Karpas-422 (cell line): ENCODE measurements around the gene CLECL1. TPM values are rescaled to one million over a fixed set of nuclear protein-coding genes. Genes with fewer than 3 reads are reported as not detected.

Source experiments
- DNase-seq: peaks from one replicate; pipeline ENCODE4 v3.0.0-alpha.2; 2015
- H2AFZ ChIP-seq: fragments of 200-600 bp; sonication (generic); 2 replicates; pipeline ENCODE4 v1.6.1; 2014; ENCODE audit warnings: antibody characterized with exemption, low read length, mixed read lengths
- H3K27ac ChIP-seq: fragments of 200-600 bp; sonication (generic); 2 replicates; pipeline ENCODE4 v1.5.1; 2014; ENCODE audit warnings: mild to moderate bottlenecking, low read length, moderate library complexity
- H3K27me3 ChIP-seq: fragments of 200-600 bp; sonication (generic); 2 replicates; pipeline ENCODE4 v1.6.1; 2014; ENCODE audit warnings: low read length, mixed read lengths
- H3K36me3 ChIP-seq: fragments of 200-600 bp; sonication (generic); 2 replicates; pipeline ENCODE4 v1.6.1; 2014; ENCODE audit warnings: low read length, mixed read lengths; ENCODE audit not compliant: insufficient read depth
- H3K4me1 ChIP-seq: fragments of 200-600 bp; sonication (generic); 2 replicates; pipeline ENCODE4 v1.6.1; 2014; ENCODE audit warnings: mild to moderate bottlenecking, low read length, mixed read lengths
- H3K4me2 ChIP-seq: fragments of 200-600 bp; sonication (generic); 2 replicates; pipeline ENCODE4 v1.6.1; 2014; ENCODE audit warnings: low read length, low read depth, mild to moderate bottlenecking; ENCODE audit not compliant: poor library complexity, severe bottlenecking
- H3K4me3 ChIP-seq: fragments of 200-600 bp; sonication (generic); 2 replicates; pipeline ENCODE4 v1.5.1; 2014; ENCODE audit warnings: mild to moderate bottlenecking, antibody characterized with exemption, low read length, mixed read lengths
- H3K79me2 ChIP-seq: fragments of 200-600 bp; sonication (generic); 2 replicates; pipeline ENCODE4 v1.6.1; 2014; ENCODE audit warnings: mild to moderate bottlenecking, low read length, mixed read lengths
- H3K9ac ChIP-seq: fragments of 200-600 bp; sonication (generic); 2 replicates; pipeline ENCODE4 v1.6.0; 2014; ENCODE audit warnings: low read length
- H3K9me2 ChIP-seq: fragments of 200-600 bp; sonication (generic), shearing (Covaris generic); replicated peaks from 2 replicates; pipeline ENCODE4 v1.6.0; 2014; ENCODE audit warnings: mild to moderate bottlenecking, low read length, moderate library complexity; ENCODE audit not compliant: insufficient read depth
- H3K9me3 ChIP-seq: fragments of 300-700, 200-600 bp; sonication (generic); 2 replicates; pipeline ENCODE4 v1.6.1; 2014; ENCODE audit warnings: low read length, mixed read lengths
- H4K20me1 ChIP-seq: fragments of 200-600 bp; sonication (generic); 2 replicates; pipeline ENCODE4 v1.6.1; 2014; ENCODE audit warnings: mild to moderate bottlenecking, antibody characterized with exemption, low read length, low read depth; ENCODE audit not compliant: insufficient read depth
- total RNA-seq: library from RNA; depleted of rRNA; stranded (reverse); fragments of >200 nt; shearing (Covaris generic); gene quantifications from 2 replicates; pipeline ENCODE4 v1.2.3, GENCODE V29; 2014; ENCODE audit warnings: low replicate concordance

CLECL1 gene
- total RNA-seq, 1 experiment from 2014 or later: 5.6 TPM

GRCh38 chr12:9760699-9761418 is 28.0 kb upstream of the CLECL1 start, which contains the start of gene CD69:
Gene CD69 (minus strand): TSS chr12:9760901. CDS start chr12:9760820, 81 bp downstream.
- peaks cover 4% of the 10 kb centered on the region; the same call in 1 of the 2 replicates for H3K27me3 ChIP-seq
- no peaks in the 10 kb centered on the region for H3K36me3 ChIP-seq
- H3K4me2 ChIP-seq: peak within 1 kb of the TSS; percentile 33
- H3K9ac ChIP-seq: no peak within 1 kb of the TSS
- no peaks in the 10 kb centered on the region for H3K79me2 ChIP-seq
- H4K20me1 ChIP-seq: no peaks in the 10 kb centered on the region
- no peak for DNase-seq
- H2AFZ ChIP-seq: peak within 1 kb of the TSS; percentile 38; the same call in 1 of the 2 replicates
- H3K9me2 ChIP-seq: no peaks in the 10 kb centered on the region
- peak within 1 kb of the TSS; percentile 18; the same call in 1 of the 2 replicates for H3K4me3 ChIP-seq
- peaks cover 44% of the 10 kb centered on the region for H3K4me1 ChIP-seq
- no peak within 1 kb of the TSS for H3K27ac ChIP-seq
- no peaks in the 10 kb centered on the region for H3K9me3 ChIP-seq

- no peak overlapping the region for H2AFZ ChIP-seq
- DNase-seq: no peak
- peaks cover 4% of the 10 kb centered on the region; the same call in 1 of the 2 replicates for H3K27me3 ChIP-seq
- no peak overlapping the region for H3K9ac ChIP-seq
- no peak overlapping the region for H3K27ac ChIP-seq
- peaks cover 40% of the 10 kb centered on the region for H3K4me1 ChIP-seq
- H3K36me3 ChIP-seq: no peaks in the 10 kb centered on the region
- H4K20me1 ChIP-seq: no peaks in the 10 kb centered on the region
- H3K4me3 ChIP-seq: no peak overlapping the region
- H3K79me2 ChIP-seq: no peaks in the 10 kb centered on the region
- no peaks in the 10 kb centered on the region for H3K9me2 ChIP-seq
- no peak overlapping the region for H3K4me2 ChIP-seq
- no peaks in the 10 kb centered on the region for H3K9me3 ChIP-seq
Measured at GRCh38 chr12:9760120-9760519, 27.2 kb upstream of the CLECL1 start.

- Histone ChIP-seq H3K4me2 (no peak overlapping the region), H4K20me1 (no peaks in the 10 kb centered on the region), H3K27ac (no peak overlapping the region), H3K27me3 (peaks cover 4% of the 10 kb centered on the region; the same call in 1 of the 2 replicates), H3K36me3 (no peaks in the 10 kb centered on the region), H2AFZ (no peak overlapping the region), H3K4me1 (peaks cover 35% of the 10 kb centered on the region), H3K9me3 (no peaks in the 10 kb centered on the region), H3K4me3 (no peak overlapping the region), H3K79me2 (no peaks in the 10 kb centered on the region), H3K9me2 (no peaks in the 10 kb centered on the region), H3K9ac (no peak overlapping the region)
- no peak for DNase-seq
Measured at GRCh38 chr12:9759694-9760093, 26.8 kb upstream of the CLECL1 start.

GRCh38 chr12:9758119-9758518 is 25.2 kb upstream of the CLECL1 start:
- H3K9me3 ChIP-seq: no peaks in the 10 kb centered on the region
- H3K4me2 ChIP-seq: peak overlapping the region; percentile 56
- H3K79me2 ChIP-seq: no peaks in the 10 kb centered on the region
- H3K4me3 ChIP-seq: peak overlapping the region; percentile 55
- H3K9ac ChIP-seq: peak overlapping the region; percentile 51
- peaks cover 27% of the 10 kb centered on the region for H3K4me1 ChIP-seq
- H3K27ac ChIP-seq: no peak overlapping the region
- no peaks in the 10 kb centered on the region for H3K36me3 ChIP-seq
- peak overlapping the region; percentile 41; the same call in 1 of the 2 replicates for H2AFZ ChIP-seq
- H4K20me1 ChIP-seq: no peaks in the 10 kb centered on the region
- peaks cover 4% of the 10 kb centered on the region; the same call in 1 of the 2 replicates for H3K27me3 ChIP-seq
- no peaks in the 10 kb centered on the region for H3K9me2 ChIP-seq
- DNase-seq: no peak

GRCh38 chr12:9757433-9758025 is 24.6 kb upstream of the CLECL1 start:
- Histone ChIP-seq H2AFZ (0 out of 2 replicates have a peak overlapping the region, but pooled peaks have one; percentile 41), H3K27ac (no peak overlapping the region), H4K20me1 (no peaks in the 10 kb centered on the region), H3K36me3 (no peaks in the 10 kb centered on the region), H3K79me2 (no peaks in the 10 kb centered on the region), H3K27me3 (peaks cover 4% of the 10 kb centered on the region; the same call in 1 of the 2 replicates), H3K9me2 (no peaks in the 10 kb centered on the region), H3K4me3 (no peak overlapping the region), H3K9me3 (no peaks in the 10 kb centered on the region), H3K4me1 (peaks cover 27% of the 10 kb centered on the region), H3K9ac (no peak overlapping the region), H3K4me2 (peak overlapping the region; percentile 56)
- DNase-seq: no peak

GRCh38 chr12:9756706-9757105 is 23.8 kb upstream of the CLECL1 start:
- H3K4me1 ChIP-seq: peaks cover 27% of the 10 kb centered on the region

GRCh38 chr12:9756170-9756569 is 23.3 kb upstream of the CLECL1 start:
- H3K4me3 ChIP-seq: no peak overlapping the region
- H4K20me1 ChIP-seq: no peaks in the 10 kb centered on the region
- no peaks in the 10 kb centered on the region for H3K79me2 ChIP-seq
- H3K4me1 ChIP-seq: peaks cover 27% of the 10 kb centered on the region
- no peak for DNase-seq
- 0 out of 2 replicates have a peak, but pooled peaks cover 4% of the 10 kb centered on the region for H3K27me3 ChIP-seq
- H3K9me3 ChIP-seq: no peaks in the 10 kb centered on the region
- no peak overlapping the region for H3K9ac ChIP-seq
- H2AFZ ChIP-seq: no peak overlapping the region
- H3K9me2 ChIP-seq: no peaks in the 10 kb centered on the region
- H3K4me2 ChIP-seq: no peak overlapping the region
- no peaks in the 10 kb centered on the region for H3K36me3 ChIP-seq
- H3K27ac ChIP-seq: no peak overlapping the region

More at GRCh38 chr12:9756706-9757105, 23.8 kb upstream of the CLECL1 start:
- no peak overlapping the region for H3K4me2 ChIP-seq
- H3K9ac ChIP-seq: no peak overlapping the region
- no peak overlapping the region for H3K4me3 ChIP-seq
- no peaks in the 10 kb centered on the region for H4K20me1 ChIP-seq
- H3K79me2 ChIP-seq: no peaks in the 10 kb centered on the region
- no peaks in the 10 kb centered on the region for H3K36me3 ChIP-seq
- H3K9me2 ChIP-seq: no peaks in the 10 kb centered on the region
- no peak overlapping the region for H2AFZ ChIP-seq
- DNase-seq: no peak
- H3K27ac ChIP-seq: no peak overlapping the region
- H3K9me3 ChIP-seq: no peaks in the 10 kb centered on the region
- 0 out of 2 replicates have a peak, but pooled peaks cover 4% of the 10 kb centered on the region for H3K27me3 ChIP-seq

- H3K27me3 ChIP-seq: 0 out of 2 replicates have a peak, but pooled peaks cover 4% of the 10 kb centered on the region
- H3K9me3 ChIP-seq: no peaks in the 10 kb centered on the region
- no peak overlapping the region for H3K27ac ChIP-seq
- no peak overlapping the region for H2AFZ ChIP-seq
- no peak overlapping the region for H3K9ac ChIP-seq
- DNase-seq: no peak
- H3K9me2 ChIP-seq: no peaks in the 10 kb centered on the region
- H4K20me1 ChIP-seq: no peaks in the 10 kb centered on the region
- no peaks in the 10 kb centered on the region for H3K36me3 ChIP-seq
- H3K4me2 ChIP-seq: no peak overlapping the region
- H3K4me3 ChIP-seq: no peak overlapping the region
- H3K79me2 ChIP-seq: no peaks in the 10 kb centered on the region
- H3K4me1 ChIP-seq: peaks cover 22% of the 10 kb centered on the region
Measured at GRCh38 chr12:9755567-9755966, 22.7 kb upstream of the CLECL1 start.
